ENCODE results near the gene NRL. TPM values are rescaled to one million over a fixed set of nuclear protein-coding genes. Genes with fewer than 3 reads are reported as not detected.

The NRL gene
- total RNA-seq, 4 donors from 2014 or later = 1.8 to 3.3 (median 3.0) TPM

DNA sequence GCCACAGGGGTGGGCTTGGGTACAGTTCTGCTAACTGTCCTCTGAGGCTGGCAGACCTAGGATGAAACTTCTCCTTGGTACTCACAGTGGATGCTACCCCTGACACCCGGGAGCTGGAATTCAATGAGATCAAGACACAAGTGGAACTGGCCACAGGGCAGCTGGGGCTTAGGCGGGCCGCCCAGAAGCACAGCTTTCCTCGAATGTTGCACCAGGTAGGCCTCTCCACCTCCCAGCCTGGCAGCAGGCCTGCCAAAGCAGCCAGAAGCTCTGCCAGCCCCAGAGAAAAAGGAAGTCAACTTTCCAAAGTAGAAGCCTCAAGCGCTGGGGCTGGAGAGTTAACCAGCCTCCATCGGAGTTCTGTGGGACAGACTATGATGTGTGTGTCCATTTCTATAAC lies 2.4 kb upstream of the NRL start:
- peaks cover 20 to 23% (median 21%) of the 10 kb centered on the region in 4 donors for H3K4me1 ChIP-seq
- DNase-seq (ENCODE audit: extremely low spot score) = no peak
- no peaks in the 10 kb centered on the region for H3K9me3 ChIP-seq
- no peak overlapping the region for H3K4me3 ChIP-seq
- WGBS = 89% methylated on average over 3 of the region's 6 CpGs
- no peaks in the 10 kb centered on the region for H3K27me3 ChIP-seq
- H3K27ac ChIP-seq (replicated peaks in 1 of 4) = no peak overlapping the region
- no peak for TF ChIP-seq CTCF (IDR thresholded peaks at IDR 0.05)
- peaks cover 27 to 56% (median 53%) of the 10 kb centered on the region in 4 donors for H3K36me3 ChIP-seq
- intact Hi-C loops (cut with DNase I) = no loop called here

- WGBS = 91% methylated on average over 6 of the region's 6 CpGs
- TF ChIP-seq CTCF (IDR thresholded peaks at IDR 0.05) = no peak
- no peak for TF ChIP-seq POLR2AphosphoS5 (IDR thresholded peaks at IDR 0.05)
- no peak for TF ChIP-seq POLR2A (IDR thresholded peaks at IDR 0.05; ENCODE audit: low read depth)
- TF ChIP-seq EP300 (IDR thresholded peaks at IDR 0.05) = no peak
- Histone ChIP-seq H3K4me1 (peaks cover 20 to 23% (median 21%) of the 10 kb centered on the region in 4 donors), H3K36me3 (peaks cover 21 to 47% (median 44%) of the 10 kb centered on the region in 4 donors), H3K9me3 (no peaks in the 10 kb centered on the region), H3K27me3 (no peaks in the 10 kb centered on the region), H3K4me3 (peak overlapping the region; percentile 63 to 96 (median 67)), H3K27ac (replicated peaks in 1 of 4) (no peak overlapping the region)
- intact Hi-C loops (cut with DNase I) = no loop called here
- no peak for DNase-seq (ENCODE audit: extremely low spot score)
These were observed 1.5 kb upstream of the NRL start for GRCh38 chr14:24116128-24116814.

DNA sequence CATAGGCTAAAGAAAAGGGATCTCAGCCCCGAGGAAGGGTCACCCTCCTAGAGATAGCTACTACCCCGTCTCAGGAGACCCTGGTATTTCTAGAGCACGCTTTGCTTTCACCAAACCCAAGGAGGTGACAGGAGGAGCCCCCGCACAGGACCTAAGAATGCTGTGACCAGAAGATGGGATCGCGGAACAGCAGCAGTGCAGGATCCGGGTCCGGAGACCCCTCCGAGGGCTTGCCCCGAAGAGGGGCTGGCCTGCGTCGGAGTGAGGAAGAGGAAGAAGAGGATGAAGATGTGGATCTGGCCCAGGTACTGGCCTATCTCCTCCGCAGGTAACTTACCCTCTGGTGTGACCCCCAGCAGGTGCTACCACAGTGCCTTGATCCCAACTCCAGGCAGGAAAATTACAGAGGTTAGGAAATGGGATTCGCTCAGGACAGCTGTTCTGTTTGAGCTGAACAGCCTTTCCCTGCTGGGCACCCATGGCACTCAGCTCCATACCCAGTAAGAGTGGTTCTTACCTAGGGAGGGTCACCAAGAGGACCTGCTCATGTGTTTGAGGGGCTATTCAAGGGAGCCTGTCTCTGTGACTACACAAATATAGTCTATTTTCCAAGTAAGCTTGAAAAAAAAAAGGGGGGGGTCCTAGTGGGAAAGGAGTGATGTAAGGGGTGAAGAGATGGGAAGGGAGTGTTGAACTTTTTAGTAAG lies 826 bp upstream of the NRL start:
- Histone ChIP-seq H3K27me3 (no peaks in the 10 kb centered on the region), H3K27ac (replicated peaks in 1 of 4) (peak overlapping the region; percentile 93 to 98 (median 97)), H3K9me3 (no peaks in the 10 kb centered on the region), H3K36me3 (peaks cover 21 to 40% (median 37%) of the 10 kb centered on the region in 4 donors), H3K4me1 (peaks cover 20 to 23% (median 22%) of the 10 kb centered on the region in 4 donors), H3K4me3 (peak overlapping the region; percentile 63 to 96 (median 67))
- intact Hi-C loops (cut with DNase I) = no loop called here
- no peak for TF ChIP-seq CTCF (IDR thresholded peaks at IDR 0.05)
- TF ChIP-seq EP300 (IDR thresholded peaks at IDR 0.05) = no peak
- TF ChIP-seq POLR2A (IDR thresholded peaks at IDR 0.05; ENCODE audit: low read depth) = no peak
- TF ChIP-seq POLR2AphosphoS5 (IDR thresholded peaks at IDR 0.05) = no peak
- no peak for DNase-seq (ENCODE audit: extremely low spot score)
- 6% methylated on average over 14 of the region's 14 CpGs for WGBS

GRCh38 chr14:24113801-24114531 lies 783 bp downstream of the NRL start:
- H3K4me1 ChIP-seq = peaks cover 22 to 25% (median 25%) of the 10 kb centered on the region in 4 donors
- H3K36me3 ChIP-seq = peaks cover 12 to 24% (median 21%) of the 10 kb centered on the region in 4 donors
- no peaks in the 10 kb centered on the region for H3K27me3 ChIP-seq
- H3K9me3 ChIP-seq = no peaks in the 10 kb centered on the region
- under 1% methylated on average over 24 of the region's 42 CpGs for WGBS
- H3K4me3 ChIP-seq = peak overlapping the region; percentile 63 to 96 (median 67)
- TF ChIP-seq CTCF (IDR thresholded peaks at IDR 0.05) (no peak), POLR2AphosphoS5 (IDR thresholded peaks at IDR 0.05) (peak in 1 of 2 donors; percentile 79), POLR2A (IDR thresholded peaks at IDR 0.05; ENCODE audit: low read depth) (no peak)
- intact Hi-C loops (cut with DNase I) = loop anchor here (1.0 kb wide), 1 partner anchor 22 kb away; the partner anchor contains the start of gene PSME1
- DNase-seq (ENCODE audit: extremely low spot score) = peak; percentile 98
- H3K27ac ChIP-seq (replicated peaks in 1 of 4) = peak overlapping the region; percentile 93 to 98 (median 97)

Data from esophagus muscularis mucosa (tissue), 4 donors.